ENCODE measurements around the gene IQCK. TPM values are rescaled to one million over a fixed set of nuclear protein-coding genes. Genes with fewer than 3 reads are reported as not detected.

IQCK gene
- polyA plus RNA-seq, 2 of the 4 experiments (the other 2 are of a cell fraction), result 10.3 to 15.6 TPM

GRCh38 chr16:19888834-19889233 lies 170.8 kb downstream of the IQCK start:
- H3K4me2 ChIP-seq, result no peak overlapping the region
- no peak for TF ChIP-seq NPAS2 (CRISPR knock-in tag; IDR thresholded peaks at IDR 0.05; ENCODE audit: borderline replicate concordance)
- TF ChIP-seq RAD21 (conservative IDR thresholded peaks at IDR 0.05 in 1 of 2, IDR thresholded peaks at IDR 0.05 in 1 of 2), result no peak
- no peak for TF ChIP-seq ZFP36 (IDR thresholded peaks at IDR 0.05; ENCODE audit: borderline replicate concordance, partially characterized antibody)
- TF ChIP-seq BCL3 (IDR thresholded peaks at IDR 0.05), result no peak
- TF ChIP-seq KDM5A (IDR thresholded peaks at IDR 0.05), result no peak
- no peak for TF ChIP-seq BHLHE40 (IDR thresholded peaks at IDR 0.05; ENCODE audit: low read depth, low read length)
- TF ChIP-seq HDAC2 (IDR thresholded peaks at IDR 0.05), result no peak
- no peak for TF ChIP-seq JUN (IDR thresholded peaks at IDR 0.05)
- no peak for TF ChIP-seq ELK1 (IDR thresholded peaks at IDR 0.05; ENCODE audit: low read depth, low read length)
- no peak for TF ChIP-seq GATA3 (IDR thresholded peaks at IDR 0.05; ENCODE audit: borderline replicate concordance)
- TF ChIP-seq NFE2L2 (conservative IDR thresholded peaks at IDR 0.05; ENCODE audit: low read length), result no peak
- TF ChIP-seq CTCF (IDR thresholded peaks at IDR 0.05), result no peak
- ATAC-seq, result no peak
- H3K9me3 ChIP-seq, result no peaks in the 10 kb centered on the region
- ChIA-PET CTCF (interaction anchor here (0.7 to 15.4 kb wide), 9 partner anchors 9 to 494 kb away, joined by 3 to 328 read pairs (median 6); no protein-coding TSS in a partner anchor), POLR2A (no interaction called here)
- 29% methylated on average over 3 of the region's 3 CpGs for WGBS (ENCODE audit: missing lambda C conversion rate)
- no peak for FAIRE-seq
- H3K27ac ChIP-seq, result no peak overlapping the region
- no peak for DNase-seq (ENCODE audit: low read depth in 1 of 2, low spot score in 1 of 2)
- peaks cover 5% of the 10 kb centered on the region; the same call in 2 of the 3 replicates for H3K4me1 ChIP-seq
- H3K4me3 ChIP-seq, result no peak overlapping the region

GRCh38 chr16:19890901-19891300 lies 172.8 kb downstream of the IQCK start:
- ChIA-PET CTCF (interaction anchor here (0.7 to 1.8 kb wide), 8 partner anchors 8 to 410 kb away, joined by 3 to 15 read pairs (median 4); no protein-coding TSS in a partner anchor), POLR2A (no interaction called here)
- ATAC-seq (no peak), FAIRE-seq (no peak), DNase-seq (ENCODE audit: low read depth in 1 of 2, low spot score in 1 of 2) (no peak)
- WGBS (ENCODE audit: missing lambda C conversion rate), result 77% methylated on average over 3 of the region's 3 CpGs
- H3K4me3 ChIP-seq, result no peak overlapping the region
- H3K9me3 ChIP-seq, result no peaks in the 10 kb centered on the region
- no peak overlapping the region for H3K4me2 ChIP-seq
- H3K27ac ChIP-seq, result no peak overlapping the region
- no peaks in the 10 kb centered on the region for H3K4me1 ChIP-seq
- no peak for TF ChIP-seq POLR2AphosphoS2 (conservative IDR thresholded peaks at IDR 0.05; ENCODE audit: low read length)
- TF ChIP-seq KDM5A (IDR thresholded peaks at IDR 0.05), result no peak
- TF ChIP-seq HOXB13 (CRISPR knock-in tag; IDR thresholded peaks at IDR 0.05; ENCODE audit: low read depth), result no peak
- TF ChIP-seq CTCF (IDR thresholded peaks at IDR 0.05), result no peak
- TF ChIP-seq RAD21 (conservative IDR thresholded peaks at IDR 0.05 in 1 of 2, IDR thresholded peaks at IDR 0.05 in 1 of 2), result no peak

GRCh38 chr16:19892902-19893301 lies 174.8 kb downstream of the IQCK start:
- Histone ChIP-seq H3K9me3 (no peaks in the 10 kb centered on the region), H3K4me3 (no peak overlapping the region), H3K4me2 (no peak overlapping the region), H3K4me1 (no peaks in the 10 kb centered on the region), H3K27ac (no peak overlapping the region)
- POLR2A ChIA-PET, result no interaction called here
- no peak for FAIRE-seq
- ATAC-seq, result no peak
- CTCF ChIA-PET, result interaction anchor here (0.6 to 2.7 kb wide), 3 partner anchors 14 to 490 kb away, joined by 3 to 12 read pairs (median 3); no protein-coding TSS in a partner anchor
- 84% methylated on average over 12 of the region's 12 CpGs for WGBS (ENCODE audit: missing lambda C conversion rate)
- no peak for DNase-seq (ENCODE audit: low read depth in 1 of 2, low spot score in 1 of 2)
- TF ChIP-seq HDAC2 (IDR thresholded peaks at IDR 0.05), result no peak
- no peak for TF ChIP-seq HOXB13 (CRISPR knock-in tag; IDR thresholded peaks at IDR 0.05; ENCODE audit: low read depth)
- no peak for TF ChIP-seq RAD21 (conservative IDR thresholded peaks at IDR 0.05 in 1 of 2, IDR thresholded peaks at IDR 0.05 in 1 of 2)
- TF ChIP-seq RCOR1 (IDR thresholded peaks at IDR 0.05; ENCODE audit: low read depth, low read length), result no peak
- TF ChIP-seq HEYL (CRISPR knock-in tag; IDR thresholded peaks at IDR 0.05), result no peak
- TF ChIP-seq NFE2L2 (conservative IDR thresholded peaks at IDR 0.05; ENCODE audit: low read length), result no peak
- TF ChIP-seq SREBF2 (IDR thresholded peaks at IDR 0.05), result no peak
- no peak for TF ChIP-seq REST (IDR thresholded peaks at IDR 0.05)
- TF ChIP-seq RNF2 (IDR thresholded peaks at IDR 0.05; ENCODE audit: borderline replicate concordance, low read depth), result no peak
- no peak for TF ChIP-seq HOXA7 (CRISPR knock-in tag; IDR thresholded peaks at IDR 0.05)
- no peak for TF ChIP-seq RFX5 (IDR thresholded peaks at IDR 0.05)

All from A549 (cell line).